ENCODE measurements around the gene ERFE.

GRCh38 chr2:238180554-238180953 lies 21.8 kb downstream of the ERFE start:
- TF ChIP-seq, protein P1, sequence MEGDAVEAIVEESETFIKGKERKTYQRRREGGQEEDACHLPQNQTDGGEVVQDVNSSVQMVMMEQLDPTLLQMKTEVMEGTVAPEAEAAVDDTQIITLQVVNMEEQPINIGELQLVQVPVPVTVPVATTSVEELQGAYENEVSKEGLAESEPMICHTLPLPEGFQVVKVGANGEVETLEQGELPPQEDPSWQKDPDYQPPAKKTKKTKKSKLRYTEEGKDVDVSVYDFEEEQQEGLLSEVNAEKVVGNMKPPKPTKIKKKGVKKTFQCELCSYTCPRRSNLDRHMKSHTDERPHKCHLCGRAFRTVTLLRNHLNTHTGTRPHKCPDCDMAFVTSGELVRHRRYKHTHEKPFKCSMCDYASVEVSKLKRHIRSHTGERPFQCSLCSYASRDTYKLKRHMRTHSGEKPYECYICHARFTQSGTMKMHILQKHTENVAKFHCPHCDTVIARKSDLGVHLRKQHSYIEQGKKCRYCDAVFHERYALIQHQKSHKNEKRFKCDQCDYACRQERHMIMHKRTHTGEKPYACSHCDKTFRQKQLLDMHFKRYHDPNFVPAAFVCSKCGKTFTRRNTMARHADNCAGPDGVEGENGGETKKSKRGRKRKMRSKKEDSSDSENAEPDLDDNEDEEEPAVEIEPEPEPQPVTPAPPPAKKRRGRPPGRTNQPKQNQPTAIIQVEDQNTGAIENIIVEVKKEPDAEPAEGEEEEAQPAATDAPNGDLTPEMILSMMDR (IDR thresholded peaks at IDR 0.05; ENCODE audit: low read length), result no peak
- TF ChIP-seq EZH2phosphoT487 (IDR thresholded peaks at IDR 0.05; ENCODE audit: low read length), result no peak
- no peak for TF ChIP-seq EZH2 (optimal IDR thresholded peaks at IDR 0.05; ENCODE audit: low read depth, low read length)
